ENCODE data around the gene ZNF281.
A peak's percentile ranks its signal among the peaks of the same experiment; 100 is the strongest.

The ZNF281 gene

GRCh38 chr1:200381256-200381984 is 28.4 kb downstream of the ZNF281 start:
- TF ChIP-seq CTCF (IDR thresholded peaks at IDR 0.05; ENCODE audit: low read depth, low read length) = no peak
- DNase-seq (ENCODE audit: low read depth in 2 of 2) = no peak
- no peak overlapping the region for H3K4me3 ChIP-seq (replicated peaks in 1 of 2; ENCODE audit: low read depth in 2 of 2, low read length in 2 of 2)

GRCh38 chr1:200380589-200381021 is 29.2 kb downstream of the ZNF281 start:
- TF ChIP-seq CTCF (IDR thresholded peaks at IDR 0.05; ENCODE audit: low read depth, low read length) = no peak
- DNase-seq (ENCODE audit: low read depth in 2 of 2) = no peak
- H3K4me3 ChIP-seq (replicated peaks in 1 of 2; ENCODE audit: low read depth in 2 of 2, low read length in 2 of 2) = no peak overlapping the region

- no peak for DNase-seq (ENCODE audit: low read depth in 2 of 2)
- no peak for TF ChIP-seq CTCF (IDR thresholded peaks at IDR 0.05; ENCODE audit: low read depth, low read length)
These were observed 29.8 kb downstream of the ZNF281 start for GRCh38 chr1:200379940-200380588.

GRCh38 chr1:200379432-200379757 is 30.4 kb downstream of the ZNF281 start:
- no peak overlapping the region for H3K4me3 ChIP-seq (replicated peaks in 1 of 2; ENCODE audit: low read depth in 2 of 2, low read length in 2 of 2)
- no peak for TF ChIP-seq CTCF (IDR thresholded peaks at IDR 0.05; ENCODE audit: low read depth, low read length)
- DNase-seq (ENCODE audit: low read depth in 2 of 2) = peak; percentile 85 to 94

More at GRCh38 chr1:200379940-200380588, 29.8 kb downstream of the ZNF281 start:
- no peak overlapping the region for H3K4me3 ChIP-seq (replicated peaks in 1 of 2; ENCODE audit: low read depth in 2 of 2, low read length in 2 of 2)

- no peak for DNase-seq (ENCODE audit: low read depth in 2 of 2)
- no peak overlapping the region for H3K4me3 ChIP-seq (replicated peaks in 1 of 2; ENCODE audit: low read depth in 2 of 2, low read length in 2 of 2)
- TF ChIP-seq CTCF (IDR thresholded peaks at IDR 0.05; ENCODE audit: low read depth, low read length) = no peak
These were observed 31.7 kb downstream of the ZNF281 start for GRCh38 chr1:200378096-200378495.

- no peak overlapping the region for H3K4me3 ChIP-seq (replicated peaks in 1 of 2; ENCODE audit: low read depth in 2 of 2, low read length in 2 of 2)
- TF ChIP-seq CTCF (IDR thresholded peaks at IDR 0.05; ENCODE audit: low read depth, low read length) = no peak
- DNase-seq (ENCODE audit: low read depth in 2 of 2) = no peak
These were observed 33.3 kb downstream of the ZNF281 start for GRCh38 chr1:200376528-200376927.
